Effector memory CD8-positive, alpha-beta T cell (primary cell): ENCODE measurements around the gene TRPV2.
A peak's percentile ranks its signal among the peaks of the same experiment; 100 is the strongest.

Experiments
- ATAC-seq: fragments of 150-1000 bp; cut with Tn5 transposase; replicated peaks from 2 replicates; pipeline ENCODE4 v1.10.0; 2021; ENCODE audit warnings: mild to moderate bottlenecking, moderate library complexity
- DNase-seq, 3 experiments: peaks; one replicate each; pipeline ENCODE4 v3.0.0; 2021
- H3K27ac Mint-ChIP-seq, 2 donors: one replicate each; pipeline ENCODE4 v1.8.0; 2022; ENCODE audit warnings: mild to moderate bottlenecking in 2 of 2, mixed read lengths in 2 of 2, moderate library complexity in 2 of 2
- H3K27me3 Mint-ChIP-seq, 2 donors: one replicate each; pipeline ENCODE4 v1.8.0; 2022; ENCODE audit warnings: mixed read lengths in 2 of 2
- H3K36me3 Mint-ChIP-seq: one replicate; pipeline ENCODE4 v1.8.0; 2022; ENCODE audit warnings: mild to moderate bottlenecking, moderate library complexity, mixed read lengths; ENCODE audit not compliant: insufficient read depth
- H3K4me1 Mint-ChIP-seq, 2 donors: one replicate each; pipeline ENCODE4 v1.8.0; 2022; ENCODE audit warnings: low read depth in 2 of 2, mixed read lengths in 2 of 2
- H3K4me3 Mint-ChIP-seq, 2 donors: one replicate each; pipeline ENCODE4 v1.8.0; 2022; ENCODE audit warnings: mild to moderate bottlenecking in 2 of 2, mixed read lengths in 2 of 2, moderate library complexity in 2 of 2
- H3K9me3 Mint-ChIP-seq, 2 donors: one replicate each; pipeline ENCODE4 v1.8.0; 2022; ENCODE audit warnings: mixed read lengths in 2 of 2
- total RNA-seq, 9 experiments: gene quantifications; one replicate each; lab custom pipeline; 2026; lab: John Stamatoyannopoulos, UW

TRPV2 gene, protein sequence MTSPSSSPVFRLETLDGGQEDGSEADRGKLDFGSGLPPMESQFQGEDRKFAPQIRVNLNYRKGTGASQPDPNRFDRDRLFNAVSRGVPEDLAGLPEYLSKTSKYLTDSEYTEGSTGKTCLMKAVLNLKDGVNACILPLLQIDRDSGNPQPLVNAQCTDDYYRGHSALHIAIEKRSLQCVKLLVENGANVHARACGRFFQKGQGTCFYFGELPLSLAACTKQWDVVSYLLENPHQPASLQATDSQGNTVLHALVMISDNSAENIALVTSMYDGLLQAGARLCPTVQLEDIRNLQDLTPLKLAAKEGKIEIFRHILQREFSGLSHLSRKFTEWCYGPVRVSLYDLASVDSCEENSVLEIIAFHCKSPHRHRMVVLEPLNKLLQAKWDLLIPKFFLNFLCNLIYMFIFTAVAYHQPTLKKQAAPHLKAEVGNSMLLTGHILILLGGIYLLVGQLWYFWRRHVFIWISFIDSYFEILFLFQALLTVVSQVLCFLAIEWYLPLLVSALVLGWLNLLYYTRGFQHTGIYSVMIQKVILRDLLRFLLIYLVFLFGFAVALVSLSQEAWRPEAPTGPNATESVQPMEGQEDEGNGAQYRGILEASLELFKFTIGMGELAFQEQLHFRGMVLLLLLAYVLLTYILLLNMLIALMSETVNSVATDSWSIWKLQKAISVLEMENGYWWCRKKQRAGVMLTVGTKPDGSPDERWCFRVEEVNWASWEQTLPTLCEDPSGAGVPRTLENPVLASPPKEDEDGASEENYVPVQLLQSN
- 25.7 to 106 (median 75.0) reads per million in 9 experiments for total RNA-seq

DNA sequence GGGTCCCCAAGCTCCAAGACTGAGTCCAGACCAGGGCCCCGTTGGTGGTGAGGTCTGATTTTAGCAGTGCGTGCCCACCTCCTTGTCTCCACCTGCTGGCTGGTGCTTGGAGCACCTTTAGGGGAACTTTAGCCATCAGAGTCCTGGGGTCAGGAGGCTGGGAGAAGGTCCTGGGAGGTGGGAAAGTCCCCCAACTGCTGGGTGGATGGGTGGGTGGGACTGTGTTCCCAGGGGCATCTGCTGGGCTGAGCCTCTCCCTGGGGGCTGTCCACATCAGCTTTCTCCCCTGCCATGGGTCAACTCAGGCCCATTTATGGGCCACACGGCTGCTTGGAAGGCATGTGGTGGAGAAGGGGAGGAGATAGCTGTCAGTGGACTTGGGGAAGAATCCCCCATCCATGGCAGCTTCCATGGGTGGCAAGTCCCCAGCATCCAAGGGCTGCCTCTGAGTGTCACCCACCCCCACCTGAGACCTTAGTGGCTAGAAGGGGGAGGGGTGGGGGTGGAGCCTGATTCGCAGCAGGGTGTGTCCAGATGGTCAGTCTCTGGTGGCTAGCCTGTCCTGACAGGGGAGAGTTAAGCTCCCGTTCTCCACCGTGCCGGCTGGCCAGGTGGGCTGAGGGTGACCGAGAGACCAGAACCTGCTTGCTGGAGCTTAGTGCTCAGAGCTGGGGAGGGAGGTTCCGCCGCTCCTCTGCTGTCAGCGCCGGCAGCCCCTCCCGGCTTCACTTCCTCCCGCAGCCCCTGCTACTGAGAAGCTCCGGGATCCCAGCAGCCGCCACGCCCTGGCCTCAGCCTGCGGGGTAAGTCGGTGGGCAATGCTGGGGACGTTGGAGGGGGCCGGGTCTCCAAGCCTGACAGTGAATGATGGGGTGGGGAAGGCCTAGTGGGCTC is at the start of gene TRPV2:
Gene TRPV2, plus strand, starts transcription at position 541 of the 894 bp plus-strand sequence. CDS start 2,098 bp downstream, outside the sequence.
- H3K9me3 Mint-ChIP-seq, result no peaks in the 10 kb centered on the region
- DNase-seq (peak; percentile 39 to 51 (median 40)), ATAC-seq (peak; percentile 43)
- H3K4me3 Mint-ChIP-seq, result peak within 1 kb of the TSS; percentile 94 to 97
- H3K27ac Mint-ChIP-seq, result peak within 1 kb of the TSS; percentile 98 to 99
- H3K27me3 Mint-ChIP-seq, result no peaks in the 10 kb centered on the region
- H3K36me3 Mint-ChIP-seq, result peaks cover 41% of the 10 kb centered on the region
- peaks cover 38 to 41% of the 10 kb centered on the region in 2 donors for H3K4me1 Mint-ChIP-seq

DNA sequence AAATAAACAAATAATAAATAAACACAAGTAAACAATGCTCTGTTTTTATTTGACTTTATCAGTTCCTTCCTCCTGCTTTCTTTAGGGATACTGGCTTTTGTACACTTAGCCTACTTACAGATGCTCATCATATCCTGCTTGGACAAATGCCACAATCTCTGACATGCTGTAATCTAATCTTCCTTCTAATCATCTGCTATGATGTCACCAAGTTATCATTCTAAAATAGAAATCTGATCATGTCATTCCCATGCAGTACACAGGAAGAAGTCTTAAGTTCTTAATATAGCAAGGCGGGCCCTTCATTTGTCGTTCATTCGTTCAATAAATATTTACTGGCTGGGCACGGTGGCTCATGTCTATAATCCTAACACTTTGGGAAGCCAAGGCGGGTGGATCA is 43.6 kb upstream of the TRPV2 start:
- H3K27me3 Mint-ChIP-seq, result no peaks in the 10 kb centered on the region
- DNase-seq (no peak), ATAC-seq (no peak)
- H3K4me1 Mint-ChIP-seq, result peaks cover 0 to 3% of the 10 kb centered on the region in 2 donors
- H3K9me3 Mint-ChIP-seq, result no peaks in the 10 kb centered on the region
- no peaks in the 10 kb centered on the region for H3K36me3 Mint-ChIP-seq
- H3K4me3 Mint-ChIP-seq, result no peak overlapping the region
- H3K27ac Mint-ChIP-seq, result no peak overlapping the region

DNA sequence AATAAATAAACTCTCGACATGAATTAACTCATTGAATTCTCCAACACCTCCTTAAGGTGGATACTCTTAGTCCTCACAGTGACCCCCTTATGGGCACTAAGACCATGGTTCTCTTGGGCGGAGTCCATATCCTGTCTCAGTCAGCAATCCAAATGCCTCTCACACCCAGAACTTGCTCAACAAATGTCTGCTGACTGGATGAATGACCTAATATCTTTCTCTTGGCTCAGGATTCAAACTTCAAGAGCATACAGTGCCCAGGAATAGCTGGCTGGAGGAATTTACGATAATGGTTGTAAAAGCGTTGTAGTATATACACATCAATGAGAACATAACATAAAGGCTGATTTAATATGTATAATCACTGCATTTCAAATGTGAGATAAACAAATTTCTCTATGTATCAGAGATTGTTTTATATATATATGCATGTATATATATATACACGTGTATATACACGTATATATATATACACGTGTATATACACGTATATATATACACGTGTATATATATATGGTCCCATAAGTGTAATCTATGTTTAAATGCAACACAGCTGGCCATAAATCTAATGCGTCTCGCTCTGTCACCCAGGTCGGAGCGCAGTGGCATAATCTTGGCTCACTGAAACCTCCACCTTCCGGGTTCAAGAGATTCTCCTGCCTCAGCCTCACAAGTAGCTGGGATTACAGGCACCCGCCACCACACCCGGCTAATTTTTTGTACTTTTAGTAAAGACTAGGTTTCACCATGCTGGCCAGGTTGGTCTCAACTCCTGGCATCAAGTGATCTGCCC is 41.0 kb upstream of the TRPV2 start:
- Mint-ChIP-seq H3K27ac (no peak overlapping the region), H3K4me3 (no peak overlapping the region), H3K27me3 (no peaks in the 10 kb centered on the region), H3K36me3 (no peaks in the 10 kb centered on the region), H3K4me1 (peaks cover 0 to 3% of the 10 kb centered on the region in 2 donors), H3K9me3 (no peaks in the 10 kb centered on the region)
- ATAC-seq (no peak), DNase-seq (no peak)

DNA sequence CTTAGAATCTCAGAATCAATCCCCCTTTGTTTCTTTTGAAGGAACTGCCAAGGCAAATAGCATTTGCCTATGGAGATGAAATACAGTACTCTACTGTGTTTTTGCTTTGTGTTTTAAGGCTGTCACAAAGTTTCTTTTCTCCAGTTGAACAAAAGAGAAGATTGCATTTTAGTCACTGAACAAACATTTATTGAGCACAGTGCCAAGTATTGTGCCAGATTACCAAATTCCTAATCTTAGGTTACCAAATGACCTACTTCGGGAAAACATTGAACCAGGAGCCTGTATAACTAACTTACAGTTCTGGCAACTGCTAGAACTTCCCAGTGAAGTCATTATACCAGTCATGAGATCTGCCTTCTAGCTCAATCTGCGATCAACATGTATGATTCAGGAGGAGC is 37.4 kb upstream of the TRPV2 start:
- no peaks in the 10 kb centered on the region for H3K27me3 Mint-ChIP-seq
- no peak overlapping the region for H3K27ac Mint-ChIP-seq
- peaks cover 28% of the 10 kb centered on the region for H3K36me3 Mint-ChIP-seq
- ATAC-seq (no peak), DNase-seq (no peak)
- peaks cover 23 to 24% of the 10 kb centered on the region in 2 donors for H3K4me1 Mint-ChIP-seq
- no peaks in the 10 kb centered on the region for H3K9me3 Mint-ChIP-seq
- no peak overlapping the region for H3K4me3 Mint-ChIP-seq

DNA sequence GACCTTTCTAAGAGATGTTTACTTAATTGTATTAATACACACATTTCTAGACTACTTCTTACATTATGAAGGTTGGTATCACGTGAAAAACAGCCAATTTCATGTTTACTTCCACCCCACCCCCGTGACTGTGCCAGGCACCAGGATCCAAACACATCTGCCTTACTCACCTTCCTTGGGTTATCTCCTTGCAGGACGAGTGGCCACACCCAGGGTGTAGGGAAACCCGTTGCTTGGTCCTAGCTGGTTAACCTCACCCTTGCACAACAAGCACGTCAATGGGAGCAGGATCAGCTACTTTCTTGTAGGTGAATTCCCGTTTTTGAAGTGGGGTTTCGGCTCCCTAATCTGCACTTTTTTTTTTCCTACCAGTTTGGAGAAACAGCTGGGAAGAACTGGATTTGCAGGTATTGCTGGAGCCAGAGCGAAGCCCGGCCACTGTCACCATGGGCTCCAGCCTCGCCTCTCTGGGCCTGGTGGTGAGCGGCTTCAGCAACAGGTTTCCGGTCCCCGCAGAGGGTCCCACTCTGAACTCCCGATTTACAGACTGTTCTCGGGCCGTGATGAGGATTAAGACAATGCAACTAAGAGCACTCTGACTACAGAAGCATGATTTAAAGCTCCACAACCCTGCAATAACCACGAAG is 36.6 kb upstream of the TRPV2 start:
- Mint-ChIP-seq H3K4me3 (peak overlapping the region in 1 of 2 donors; percentile 27), H3K36me3 (peaks cover 37% of the 10 kb centered on the region), H3K27me3 (no peaks in the 10 kb centered on the region), H3K4me1 (peaks cover 28 to 31% of the 10 kb centered on the region in 2 donors), H3K27ac (peak overlapping the region in 1 of 2 donors; percentile 44), H3K9me3 (no peaks in the 10 kb centered on the region)
- no peak for DNase-seq
- no peak for ATAC-seq

DNA sequence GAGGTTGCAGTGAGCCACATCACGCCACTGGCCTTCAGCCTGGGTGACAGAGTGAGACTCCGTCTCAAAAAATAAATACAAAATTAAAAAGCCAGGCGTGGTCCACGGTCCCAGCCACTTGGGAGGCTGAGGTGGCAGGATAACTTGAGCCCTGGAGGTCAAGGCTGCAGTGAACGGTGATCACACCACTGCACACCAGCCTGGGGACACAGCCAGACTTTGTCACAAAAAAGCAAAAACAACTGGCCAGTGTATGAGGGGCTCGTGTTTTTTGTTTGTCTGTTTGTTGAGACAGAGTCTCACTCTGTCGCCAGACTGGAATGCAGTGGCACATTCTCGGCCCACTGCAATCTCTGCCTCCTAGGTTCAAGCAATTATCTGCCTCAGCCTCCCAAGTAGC is 35.7 kb upstream of the TRPV2 start:
- Mint-ChIP-seq H3K4me3 (no peak overlapping the region), H3K4me1 (peaks cover 28 to 40% of the 10 kb centered on the region in 2 donors), H3K9me3 (no peaks in the 10 kb centered on the region), H3K27me3 (no peaks in the 10 kb centered on the region), H3K36me3 (peaks cover 39% of the 10 kb centered on the region), H3K27ac (peak overlapping the region in 1 of 2 donors; percentile 100)
- no peak for ATAC-seq
- DNase-seq, result no peak

DNA sequence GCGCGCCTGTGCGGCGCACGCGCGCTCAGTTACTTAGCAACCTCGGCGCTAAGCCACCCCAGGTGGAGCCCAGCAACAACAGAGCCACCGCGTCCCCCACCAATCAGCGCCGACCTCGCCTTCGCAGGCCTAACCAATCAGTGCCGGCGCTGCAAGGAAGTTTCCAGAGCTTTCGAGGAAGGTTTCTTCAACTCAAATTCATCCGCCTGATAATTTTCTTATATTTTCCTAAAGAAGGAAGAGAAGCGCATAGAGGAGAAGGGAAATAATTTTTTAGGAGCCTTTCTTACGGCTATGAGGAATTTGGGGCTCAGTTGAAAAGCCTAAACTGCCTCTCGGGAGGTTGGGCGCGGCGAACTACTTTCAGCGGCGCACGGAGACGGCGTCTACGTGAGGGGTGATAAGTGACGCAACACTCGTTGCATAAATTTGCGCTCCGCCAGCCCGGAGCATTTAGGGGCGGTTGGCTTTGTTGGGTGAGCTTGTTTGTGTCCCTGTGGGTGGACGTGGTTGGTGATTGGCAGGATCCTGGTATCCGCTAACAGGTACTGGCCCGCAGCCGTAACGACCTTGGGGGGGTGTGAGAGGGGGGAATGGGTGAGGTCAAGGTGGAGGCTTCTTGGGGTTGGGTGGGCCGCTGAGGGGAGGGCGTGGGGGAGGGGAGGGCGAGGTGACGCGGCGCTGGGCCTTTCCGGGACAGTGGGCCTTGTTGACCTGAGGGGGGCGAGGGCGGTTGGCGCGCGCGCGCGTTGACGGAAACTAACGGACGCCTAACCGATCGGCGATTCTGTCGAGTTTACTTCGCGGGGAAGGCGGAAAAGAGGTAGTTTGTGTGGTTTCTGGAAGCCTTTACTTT is 34.5 kb upstream of the TRPV2 start, which contains the start of gene UBB:
Gene UBB, plus strand, starts transcription at position 452 of the 856 bp plus-strand sequence. CDS start 817 bp downstream, outside the sequence.
- Mint-ChIP-seq H3K27ac (peak within 1 kb of the TSS; percentile 99 to 100), H3K27me3 (no peaks in the 10 kb centered on the region), H3K36me3 (peaks cover 39% of the 10 kb centered on the region), H3K4me1 (peaks cover 30 to 40% of the 10 kb centered on the region in 2 donors), H3K4me3 (peak within 1 kb of the TSS; percentile 96 to 99), H3K9me3 (no peaks in the 10 kb centered on the region)
- DNase-seq, result peak; percentile 88 to 92 (median 90)
- ATAC-seq, result peak; percentile 94

DNA sequence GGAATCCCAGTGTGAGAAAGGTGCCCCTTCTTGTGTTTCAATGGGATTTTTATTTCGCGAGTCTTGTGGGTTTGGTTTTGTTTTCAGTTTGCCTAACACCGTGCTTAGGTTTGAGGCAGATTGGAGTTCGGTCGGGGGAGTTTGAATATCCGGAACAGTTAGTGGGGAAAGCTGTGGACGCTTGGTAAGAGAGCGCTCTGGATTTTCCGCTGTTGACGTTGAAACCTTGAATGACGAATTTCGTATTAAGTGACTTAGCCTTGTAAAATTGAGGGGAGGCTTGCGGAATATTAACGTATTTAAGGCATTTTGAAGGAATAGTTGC is 33.9 kb upstream of the TRPV2 start:
- Mint-ChIP-seq H3K36me3 (peaks cover 39% of the 10 kb centered on the region), H3K4me3 (peak overlapping the region; percentile 96 to 99), H3K4me1 (peaks cover 31 to 42% of the 10 kb centered on the region in 2 donors), H3K9me3 (no peaks in the 10 kb centered on the region), H3K27me3 (no peaks in the 10 kb centered on the region), H3K27ac (peak overlapping the region; percentile 99 to 100)
- DNase-seq, result no peak
- ATAC-seq, result peak; percentile 23

DNA sequence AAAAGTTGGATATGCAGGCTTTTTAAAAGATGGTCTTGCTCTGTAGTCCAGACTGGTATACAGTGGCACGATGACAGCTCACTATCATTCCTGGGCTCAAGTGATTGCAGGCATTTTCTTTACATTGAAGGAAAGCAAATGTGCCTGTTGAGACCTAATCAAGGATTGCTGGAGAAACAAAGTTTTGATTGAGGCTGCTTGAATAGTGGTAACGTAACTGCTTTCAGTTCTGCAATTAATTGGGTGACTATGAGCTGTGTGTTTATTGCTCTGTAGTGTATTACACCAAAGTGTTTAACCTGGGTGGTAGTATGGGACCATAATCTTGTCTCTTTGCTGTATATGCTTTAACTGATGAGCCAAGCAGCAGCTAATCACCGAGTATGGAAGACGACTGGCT is 32.2 kb upstream of the TRPV2 start:
- no peak for ATAC-seq

DNA sequence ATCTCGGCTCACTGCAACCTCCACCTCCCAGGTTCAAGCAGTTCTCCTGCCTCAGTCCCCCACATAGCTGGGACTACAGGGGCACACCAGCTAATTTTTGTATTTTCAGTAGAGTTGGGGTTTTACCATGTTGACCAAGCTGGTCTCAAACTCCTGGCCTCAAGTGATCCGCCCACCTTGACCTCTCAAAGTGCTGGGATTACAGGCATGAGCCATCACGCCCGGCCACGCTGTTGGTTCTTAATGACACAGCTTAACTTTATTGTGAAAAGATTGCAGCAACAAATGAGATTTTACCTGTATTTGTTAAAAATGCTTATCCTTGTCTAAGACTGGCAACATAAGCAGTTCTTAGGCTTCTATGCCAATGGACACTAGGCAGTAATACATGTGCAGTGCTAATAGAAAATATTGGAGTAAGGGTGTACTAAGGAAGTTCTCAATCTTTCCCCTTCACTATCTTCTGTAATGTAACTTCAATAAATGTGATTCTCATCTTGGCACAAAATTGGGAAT is 31.5 kb upstream of the TRPV2 start:
- ATAC-seq (no peak), DNase-seq (no peak)
- peaks cover 38 to 46% of the 10 kb centered on the region in 2 donors for H3K4me1 Mint-ChIP-seq
- no peaks in the 10 kb centered on the region for H3K9me3 Mint-ChIP-seq
- H3K4me3 Mint-ChIP-seq, result peak overlapping the region; percentile 22 to 99
- peak overlapping the region in 1 of 2 donors; percentile 81 for H3K27ac Mint-ChIP-seq
- H3K27me3 Mint-ChIP-seq, result no peaks in the 10 kb centered on the region
- H3K36me3 Mint-ChIP-seq, result peaks cover 39% of the 10 kb centered on the region

More for the DNA sequence above, 32.2 kb upstream of the TRPV2 start:
- H3K9me3 Mint-ChIP-seq, result no peaks in the 10 kb centered on the region
- H3K4me1 Mint-ChIP-seq, result peaks cover 38 to 46% of the 10 kb centered on the region in 2 donors
- no peak for DNase-seq
- H3K36me3 Mint-ChIP-seq, result peaks cover 39% of the 10 kb centered on the region
- H3K4me3 Mint-ChIP-seq, result peak overlapping the region; percentile 22 to 99
- no peaks in the 10 kb centered on the region for H3K27me3 Mint-ChIP-seq
- H3K27ac Mint-ChIP-seq, result peak overlapping the region; percentile 81 to 100

DNA sequence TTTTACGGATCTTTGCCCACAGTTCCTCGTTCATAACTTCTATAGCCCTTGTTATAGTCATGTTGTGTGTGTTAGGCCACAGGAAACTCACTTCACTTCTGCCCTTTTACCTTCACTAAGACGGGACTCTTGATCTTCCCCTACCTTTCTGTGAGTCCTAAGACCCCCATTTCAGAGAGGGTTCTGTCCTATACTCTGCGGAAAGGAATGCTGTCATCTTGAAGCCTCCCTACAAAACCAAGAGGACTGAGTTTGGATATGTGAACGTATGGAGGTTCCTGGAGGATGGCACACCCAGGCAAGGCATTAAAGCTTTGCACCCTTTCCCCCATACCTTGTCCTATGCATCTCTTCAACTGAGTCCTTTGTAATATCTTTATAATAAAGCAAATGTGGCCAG is 30.8 kb upstream of the TRPV2 start:
- Mint-ChIP-seq H3K36me3 (peaks cover 39% of the 10 kb centered on the region), H3K4me3 (no peak overlapping the region), H3K4me1 (peaks cover 38 to 46% of the 10 kb centered on the region in 2 donors), H3K9me3 (no peaks in the 10 kb centered on the region), H3K27ac (peak overlapping the region in 1 of 2 donors; percentile 69), H3K27me3 (no peaks in the 10 kb centered on the region)
- ATAC-seq (no peak), DNase-seq (no peak)
